ENCODE results near the gene PCSK4. TPM values are rescaled to one million over a fixed set of nuclear protein-coding genes. Genes with fewer than 3 reads are reported as not detected.

PCSK4 gene
- total and polyA plus RNA-seq, 9 of the 15 experiments (the other 6 are each of a cell fraction or from before 2014, with no cell fraction given) = 0.01 to 9.1 (median 2.1) TPM; not detected in 1

DNA sequence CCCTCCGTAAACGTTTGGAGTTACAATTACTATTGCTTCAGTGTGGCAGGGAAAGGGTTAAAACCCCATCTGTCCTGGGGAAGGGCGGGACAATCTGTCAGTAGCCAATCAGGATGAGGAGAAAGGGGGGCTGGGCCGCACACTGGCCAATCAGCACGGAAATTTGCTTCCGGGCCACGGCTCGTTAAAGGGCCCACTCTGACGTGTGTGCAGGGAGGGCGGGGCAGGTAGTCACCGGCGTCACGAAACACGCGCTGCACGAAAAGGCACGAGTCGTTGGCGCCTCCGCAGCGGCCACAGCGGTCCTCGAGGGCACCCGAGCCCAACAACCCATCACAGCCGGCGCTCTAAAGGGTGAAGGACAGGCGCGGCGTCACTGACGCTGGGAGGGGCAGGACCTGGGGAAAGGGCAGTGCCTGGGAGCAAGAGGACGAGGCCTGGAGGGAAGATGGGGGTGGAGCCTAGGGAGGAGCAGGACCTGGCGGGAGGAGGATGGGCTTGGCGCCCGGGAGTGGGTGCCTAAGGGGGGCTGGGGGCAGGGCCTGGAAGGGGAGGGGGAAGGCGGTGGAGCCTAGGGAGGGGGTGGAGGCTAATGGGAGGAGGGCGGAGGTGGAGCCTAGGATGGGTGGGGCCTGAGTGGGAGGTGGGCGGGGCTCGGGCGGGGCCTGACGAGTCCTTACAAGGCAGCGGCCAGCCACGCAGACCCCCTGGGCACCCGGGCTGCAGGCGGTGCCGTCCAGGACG is 17.8 kb upstream of the PCSK4 start (continued):
- TF ChIP-seq, protein P1, sequence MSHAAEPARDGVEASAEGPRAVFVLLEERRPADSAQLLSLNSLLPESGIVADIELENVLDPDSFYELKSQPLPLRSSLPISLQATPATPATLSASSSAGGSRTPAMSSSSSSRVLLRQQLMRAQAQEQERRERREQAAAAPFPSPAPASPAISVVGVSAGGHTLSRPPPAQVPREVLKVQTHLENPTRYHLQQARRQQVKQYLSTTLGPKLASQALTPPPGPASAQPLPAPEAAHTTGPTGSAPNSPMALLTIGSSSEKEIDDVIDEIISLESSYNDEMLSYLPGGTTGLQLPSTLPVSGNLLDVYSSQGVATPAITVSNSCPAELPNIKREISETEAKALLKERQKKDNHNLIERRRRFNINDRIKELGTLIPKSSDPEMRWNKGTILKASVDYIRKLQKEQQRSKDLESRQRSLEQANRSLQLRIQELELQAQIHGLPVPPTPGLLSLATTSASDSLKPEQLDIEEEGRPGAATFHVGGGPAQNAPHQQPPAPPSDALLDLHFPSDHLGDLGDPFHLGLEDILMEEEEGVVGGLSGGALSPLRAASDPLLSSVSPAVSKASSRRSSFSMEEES (CRISPR knock-in tag; IDR thresholded peaks at IDR 0.05) = no peak
- TF ChIP-seq, protein P2, sequence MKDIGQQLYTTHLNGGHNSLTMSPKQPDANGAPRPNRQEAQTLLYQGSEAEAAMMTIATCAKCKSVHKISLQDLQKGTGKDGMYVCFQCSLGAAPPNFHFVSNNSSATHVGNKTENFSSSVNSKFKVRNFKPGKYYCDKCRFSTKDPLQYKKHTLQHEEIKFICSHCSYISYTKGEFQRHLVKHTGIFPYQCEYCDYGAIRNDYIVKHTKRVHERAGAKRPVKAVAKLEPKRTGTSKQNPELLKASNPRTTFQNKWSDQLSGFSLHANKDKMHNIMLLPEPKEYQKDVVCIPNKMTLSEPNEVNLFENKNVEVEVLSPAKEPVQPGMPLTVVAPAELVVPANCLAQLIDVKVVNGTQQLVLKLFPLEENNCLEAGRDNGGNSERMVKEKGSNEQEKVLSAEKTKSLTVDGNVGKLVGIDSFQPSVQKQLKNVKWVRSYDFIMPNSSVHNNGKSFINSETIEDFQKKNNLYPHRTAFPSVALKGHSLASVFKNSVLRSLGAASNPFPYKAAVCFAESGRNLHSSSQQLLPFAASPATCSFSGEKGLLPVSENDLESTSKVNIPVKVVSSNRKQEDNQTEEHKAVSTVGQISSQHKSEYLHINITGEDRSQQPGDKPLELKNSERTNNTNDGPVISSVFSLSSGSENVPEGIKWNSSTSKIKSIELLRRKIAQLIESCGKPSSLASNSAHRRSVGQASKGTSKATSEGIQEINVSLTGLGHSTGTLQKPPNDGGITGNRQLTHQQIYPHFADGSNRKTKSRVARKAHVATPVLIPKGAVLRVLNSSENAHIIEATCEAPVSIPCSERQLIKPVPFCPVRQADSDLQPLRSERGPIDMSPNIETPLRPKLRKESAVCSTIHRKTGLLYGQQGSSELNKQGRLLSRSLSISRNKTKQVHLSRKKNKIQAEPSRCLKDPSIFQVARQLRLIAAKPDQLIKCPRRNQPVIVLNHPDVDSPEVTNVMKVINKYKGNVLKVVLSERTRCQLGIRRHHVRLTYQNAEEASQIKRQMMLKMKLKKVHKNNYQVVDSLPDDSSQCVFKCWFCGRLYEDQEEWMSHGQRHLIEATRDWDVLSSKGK (CRISPR knock-in tag; IDR thresholded peaks at IDR 0.05) = no peak
- TF ChIP-seq, protein P3, sequence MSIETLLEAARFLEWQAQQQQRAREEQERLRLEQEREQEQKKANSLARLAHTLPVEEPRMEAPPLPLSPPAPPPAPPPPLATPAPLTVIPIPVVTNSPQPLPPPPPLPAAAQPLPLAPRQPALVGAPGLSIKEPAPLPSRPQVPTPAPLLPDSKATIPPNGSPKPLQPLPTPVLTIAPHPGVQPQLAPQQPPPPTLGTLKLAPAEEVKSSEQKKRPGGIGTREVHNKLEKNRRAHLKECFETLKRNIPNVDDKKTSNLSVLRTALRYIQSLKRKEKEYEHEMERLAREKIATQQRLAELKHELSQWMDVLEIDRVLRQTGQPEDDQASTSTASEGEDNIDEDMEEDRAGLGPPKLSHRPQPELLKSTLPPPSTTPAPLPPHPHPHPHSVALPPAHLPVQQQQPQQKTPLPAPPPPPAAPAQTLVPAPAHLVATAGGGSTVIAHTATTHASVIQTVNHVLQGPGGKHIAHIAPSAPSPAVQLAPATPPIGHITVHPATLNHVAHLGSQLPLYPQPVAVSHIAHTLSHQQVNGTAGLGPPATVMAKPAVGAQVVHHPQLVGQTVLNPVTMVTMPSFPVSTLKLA (conservative IDR thresholded peaks at IDR 0.05) = peak; percentile 93 to 96
- TF ChIP-seq, protein P4, sequence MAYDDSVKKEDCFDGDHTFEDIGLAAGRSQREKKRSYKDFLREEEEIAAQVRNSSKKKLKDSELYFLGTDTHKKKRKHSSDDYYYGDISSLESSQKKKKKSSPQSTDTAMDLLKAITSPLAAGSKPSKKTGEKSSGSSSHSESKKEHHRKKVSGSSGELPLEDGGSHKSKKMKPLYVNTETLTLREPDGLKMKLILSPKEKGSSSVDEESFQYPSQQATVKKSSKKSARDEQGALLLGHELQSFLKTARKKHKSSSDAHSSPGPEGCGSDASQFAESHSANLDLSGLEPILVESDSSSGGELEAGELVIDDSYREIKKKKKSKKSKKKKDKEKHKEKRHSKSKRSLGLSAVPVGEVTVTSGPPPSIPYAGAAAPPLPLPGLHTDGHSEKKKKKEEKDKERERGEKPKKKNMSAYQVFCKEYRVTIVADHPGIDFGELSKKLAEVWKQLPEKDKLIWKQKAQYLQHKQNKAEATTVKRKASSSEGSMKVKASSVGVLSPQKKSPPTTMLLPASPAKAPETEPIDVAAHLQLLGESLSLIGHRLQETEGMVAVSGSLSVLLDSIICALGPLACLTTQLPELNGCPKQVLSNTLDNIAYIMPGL (CRISPR knock-in tag; IDR thresholded peaks at IDR 0.05) = no peak
- TF ChIP-seq HNRNPL (IDR thresholded peaks at IDR 0.05; ENCODE audit: low read depth, low read length) = no peak
- TF ChIP-seq, protein P5, sequence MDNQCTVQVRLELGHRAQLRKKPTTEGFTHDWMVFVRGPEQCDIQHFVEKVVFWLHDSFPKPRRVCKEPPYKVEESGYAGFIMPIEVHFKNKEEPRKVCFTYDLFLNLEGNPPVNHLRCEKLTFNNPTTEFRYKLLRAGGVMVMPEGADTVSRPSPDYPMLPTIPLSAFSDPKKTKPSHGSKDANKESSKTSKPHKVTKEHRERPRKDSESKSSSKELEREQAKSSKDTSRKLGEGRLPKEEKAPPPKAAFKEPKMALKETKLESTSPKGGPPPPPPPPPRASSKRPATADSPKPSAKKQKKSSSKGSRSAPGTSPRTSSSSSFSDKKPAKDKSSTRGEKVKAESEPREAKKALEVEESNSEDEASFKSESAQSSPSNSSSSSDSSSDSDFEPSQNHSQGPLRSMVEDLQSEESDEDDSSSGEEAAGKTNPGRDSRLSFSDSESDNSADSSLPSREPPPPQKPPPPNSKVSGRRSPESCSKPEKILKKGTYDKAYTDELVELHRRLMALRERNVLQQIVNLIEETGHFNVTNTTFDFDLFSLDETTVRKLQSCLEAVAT (IDR thresholded peaks at IDR 0.05) = peak in 1 of 2 experiments; percentile 79; a peak in 2 of 4 replicates
- peak in 1 of 2 experiments; percentile 93; a peak in 2 of 4 replicates for TF ChIP-seq HDAC1 (IDR thresholded peaks at IDR 0.05)
- no peak for TF ChIP-seq ARHGAP35 (IDR thresholded peaks at IDR 0.05; ENCODE audit: partially characterized antibody)
- TF ChIP-seq, protein P6, sequence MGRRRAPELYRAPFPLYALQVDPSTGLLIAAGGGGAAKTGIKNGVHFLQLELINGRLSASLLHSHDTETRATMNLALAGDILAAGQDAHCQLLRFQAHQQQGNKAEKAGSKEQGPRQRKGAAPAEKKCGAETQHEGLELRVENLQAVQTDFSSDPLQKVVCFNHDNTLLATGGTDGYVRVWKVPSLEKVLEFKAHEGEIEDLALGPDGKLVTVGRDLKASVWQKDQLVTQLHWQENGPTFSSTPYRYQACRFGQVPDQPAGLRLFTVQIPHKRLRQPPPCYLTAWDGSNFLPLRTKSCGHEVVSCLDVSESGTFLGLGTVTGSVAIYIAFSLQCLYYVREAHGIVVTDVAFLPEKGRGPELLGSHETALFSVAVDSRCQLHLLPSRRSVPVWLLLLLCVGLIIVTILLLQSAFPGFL (CRISPR knock-in tag; IDR thresholded peaks at IDR 0.05) = no peak
- no peak for TF ChIP-seq CREBBP (IDR thresholded peaks at IDR 0.05; ENCODE audit: low read depth, low read length)
- no peak for TF ChIP-seq ZNF780A (CRISPR knock-in tag; IDR thresholded peaks at IDR 0.05)
- TF ChIP-seq ZNF133 (CRISPR knock-in tag; IDR thresholded peaks at IDR 0.05) = no peak
- TF ChIP-seq PRPF4 (IDR thresholded peaks at IDR 0.05; ENCODE audit: insufficient read depth, low read depth, low read length, poor library complexity, severe bottlenecking) = no peak
- no peak for TF ChIP-seq ZNF354B (CRISPR knock-in tag; IDR thresholded peaks at IDR 0.05)
- peak; percentile 65; the same call in 1 of the 2 replicates for TF ChIP-seq PHF8 (IDR thresholded peaks at IDR 0.05; ENCODE audit: borderline replicate concordance, low read length)
